HepG2 (cell line): Measurements from ENCODE around the gene CYLD. TPM values are rescaled to one million over a fixed set of nuclear protein-coding genes. Genes with fewer than 3 reads are reported as not detected.

Source experiments
- ATAC-seq: fragments of 200-7000 bp; cut with Tn5 transposase; 3 replicates; pipeline ENCODE4 v1.9.1; 2020; ENCODE audit warnings: mild to moderate bottlenecking, moderate library complexity
- BruUV-seq: library from RNA; stranded (reverse); fragments of 400-500 nt; replicated peaks from 2 replicates; lab custom pipeline; 2021; lab: Mats Ljungman, UMichigan
- CTCF ChIA-PET: fragments of 300-600 bp; formaldehyde crosslinking; extraction: SDS; loops from one replicate; lab custom pipeline; 2021; ENCODE audit warnings: low total read pairs, inconsistent platforms, low intra/inter-chr PET ratio; lab: Yijun Ruan, JAX
- POLR2A ChIA-PET: fragments of 350-600 bp; sonication (Branson Sonifier 250); formaldehyde crosslinking; loops from one replicate; lab custom pipeline; 2020; ENCODE audit warnings: antibody characterized with exemption, inconsistent platforms; lab: Yijun Ruan, JAX
- DNase-seq: peaks from one replicate; pipeline ENCODE4 v3.0.0-alpha.2; 2015; ENCODE audit warnings: low spot score
- FAIRE-seq: peaks from 3 replicates; lab custom pipeline; 2011; peaks lifted over from hg19 to GRCh38; lab: Jason Lieb, UNC
- H2AFZ ChIP-seq: one replicate; pipeline ENCODE4 v1.6.1; 2011; ENCODE audit warnings: low read length, inconsistent platforms
- H3K27ac ChIP-seq: fragments of 300-600 bp; 3 replicates; pipeline ENCODE4 v1.8.0; 2011; ENCODE audit warnings: mixed run types, mild to moderate bottlenecking, mixed read lengths, low read length, inconsistent platforms; ENCODE audit not compliant: insufficient read depth; ENCODE audit errors: extremely low read length
- H3K27me3 ChIP-seq, 2 experiments: fragments of 200-600 bp in 1 of 2; 2 replicates in 1 of 2; 3 replicates in 1 of 2; pipeline versions ENCODE4 v1.6.0 to v1.8.0; 2011; ENCODE audit warnings: low read length in 2 of 2, mild to moderate bottlenecking in 2 of 2, moderate library complexity in 2 of 2, inconsistent platforms in 1 of 2; ENCODE audit not compliant: insufficient read depth in 2 of 2, control insufficient read depth in 1 of 2
- H3K36me3 ChIP-seq, 2 experiments: fragments of 200-600 bp in 1 of 2; replicated peaks in 1 of 2; 2 replicates in 1 of 2; 3 replicates in 1 of 2; pipeline versions ENCODE4 v1.5.1 to v1.8.0; 2011; ENCODE audit warnings: low read length in 2 of 2, inconsistent platforms in 1 of 2; ENCODE audit not compliant: insufficient read depth in 2 of 2, control insufficient read depth in 1 of 2
- H3K4me1 ChIP-seq: 2 replicates; pipeline ENCODE4 v1.5.1; 2012; ENCODE audit warnings: low read length, inconsistent platforms; ENCODE audit not compliant: insufficient read depth
- H3K4me2 ChIP-seq: 2 replicates; pipeline ENCODE4 v1.6.0; 2011; ENCODE audit warnings: low read depth, low read length, inconsistent platforms
- H3K4me3 ChIP-seq, 3 experiments: fragments of 200-600 bp in 1 of 3; sonication (generic), shearing (Covaris generic) in 1 of 3; replicated peaks in 1 of 3; 2 replicates each; pipeline ENCODE4 v1.5.1; 2011 to 2016; ENCODE audit warnings: low read length in 3 of 3, inconsistent platforms in 2 of 3, low read depth in 2 of 3, mild to moderate bottlenecking in 2 of 3, control low read depth in 1 of 3, mixed read lengths in 1 of 3; ENCODE audit not compliant: insufficient read depth in 1 of 3
- H3K79me2 ChIP-seq: one replicate; pipeline ENCODE4 v1.6.1; 2011; ENCODE audit warnings: low read length, inconsistent platforms; ENCODE audit not compliant: insufficient read depth
- H3K9ac ChIP-seq: 2 replicates; pipeline ENCODE4 v1.6.0; 2011; ENCODE audit warnings: mild to moderate bottlenecking, low read depth, low read length, inconsistent platforms; ENCODE audit not compliant: insufficient read depth
- H3K9me3 ChIP-seq: 2 replicates; pipeline ENCODE4 v1.5.1; 2012; ENCODE audit warnings: mild to moderate bottlenecking, low read length
- H4K20me1 ChIP-seq: 2 replicates; pipeline ENCODE4 v1.6.0; 2011; ENCODE audit warnings: inconsistent platforms, mild to moderate bottlenecking, low read length, moderate library complexity; ENCODE audit not compliant: insufficient read depth
- DMTF1 ChIP-seq: sonication (generic); formaldehyde crosslinking; IDR thresholded peaks from 2 replicates; pipeline ENCODE4 v1.4.0; 2020; ENCODE audit warnings: mild to moderate bottlenecking, missing genetic modification reagents
- HDAC2 ChIP-seq: sonication (generic); formaldehyde crosslinking; IDR thresholded peaks from 2 replicates; pipeline ENCODE4 v1.4.0; 2020; ENCODE audit warnings: missing genetic modification reagents
- HMGA1 ChIP-seq: sonication (generic); formaldehyde crosslinking; conservative IDR thresholded peaks from 2 replicates; pipeline ENCODE4 v1.4.0; 2020; ENCODE audit warnings: missing genetic modification reagents
- KMT2B ChIP-seq: IDR thresholded peaks from 2 replicates; pipeline ENCODE4 v1.6.1; 2016; ENCODE audit warnings: missing genetic modification reagents, missing compliant biosample characterization
- NFE2 ChIP-seq: sonication (generic); formaldehyde crosslinking; IDR thresholded peaks from 2 replicates; pipeline ENCODE4 v1.4.0; 2020; ENCODE audit warnings: missing genetic modification reagents
- RBM22 ChIP-seq: fragments of 200-400 bp; formaldehyde crosslinking; optimal IDR thresholded peaks from 2 replicates; pipeline ENCODE3; 2017; ENCODE audit warnings: mild to moderate bottlenecking, low read length, moderate library complexity
- TEAD3 ChIP-seq: optimal IDR thresholded peaks from 2 replicates; pipeline ENCODE3; 2016; ENCODE audit warnings: borderline replicate concordance
- ZFP1 ChIP-seq: IDR thresholded peaks from 2 replicates; pipeline ENCODE4 v1.6.1; 2016
- ZNF430 ChIP-seq: sonication (generic); formaldehyde crosslinking; IDR thresholded peaks from 2 replicates; pipeline ENCODE4 v1.9.0; 2021; ENCODE audit warnings: mild to moderate bottlenecking, missing genetic modification reagents
- ZNF777 ChIP-seq: sonication (generic); formaldehyde crosslinking; IDR thresholded peaks from 2 replicates; pipeline ENCODE4 v1.4.0; 2020; ENCODE audit warnings: missing genetic modification reagents
- ZSCAN21 ChIP-seq: sonication (generic); formaldehyde crosslinking; IDR thresholded peaks from 2 replicates; pipeline ENCODE4 v1.8.0; 2022; ENCODE audit warnings: mild to moderate bottlenecking, missing genetic modification reagents, moderate library complexity, borderline replicate concordance
- WGBS: methylation state at CpG from one replicate; pipeline ENCODE4 v1.1.6; 2017; ENCODE audit warnings: low lambda C conversion rate; 5-methylcytosine and 5-hydroxymethylcytosine counted together
- in situ Hi-C: cut with HindIII; loops from 2 replicates; pipeline ENCODE4 v1.10.0; 2017; ENCODE audit warnings: low pct_unique_long_range_greater_than_20kb; ENCODE audit not compliant: extremely low pct_ligation_motif_present
- intact Hi-C: fragments of 100-400 bp; cut with micrococcal nuclease; formaldehyde crosslinking; loops from one replicate; pipeline ENCODE4 v1.10.0; 2022; ENCODE audit not compliant: unreplicated experiment
- polyA plus RNA-seq, 8 experiments: library from polyadenylated mRNA; depleted of rRNA in 3 of 8; stranded (reverse) in 7 of 8; unstranded in 1 of 8; fragments of >200 nt; fragmentation: Illumina TruSeq in 4 of 8; extraction: Trizol in 4 of 8; gene quantifications; 2 replicates each; pipeline versions ENCODE4 v1.2.1 to v1.2.3, GENCODE V29; 2011 to 2016; ENCODE audit warnings: low read depth in 4 of 8, missing spikeins in 1 of 8, mixed read lengths in 1 of 8; ENCODE audit not compliant: insufficient read depth in 1 of 8
- total RNA-seq, 5 experiments: library from RNA; depleted of rRNA; stranded (reverse); fragments of >200 nt; fragmentation: Illumina TruSeq; extraction: Trizol; gene quantifications; 2 replicates each; pipeline ENCODE4 v1.2.3, GENCODE V29; 2016; ENCODE audit warnings: low read depth in 1 of 5

CYLD gene
- total and polyA plus RNA-seq, 2 of the 13 experiments (the other 11 are each of a cell fraction or from before 2014, with no cell fraction given), result 6.1 to 11.4 TPM

GRCh38 chr16:50702725-50703124 is 39.2 kb upstream of the CYLD start:
- DNase-seq, result no peak
- H3K4me2 ChIP-seq, result no peak overlapping the region
- WGBS, result 57% methylated on average over 3 of the region's 3 CpGs
- H3K36me3 ChIP-seq, result no peaks in the 10 kb centered on the region
- ChIA-PET POLR2A (no interaction called here), CTCF (no interaction called here)
- 0 out of 5 replicates have a peak, but pooled peaks cover 0 to 7% of the 10 kb centered on the region in 2 experiments for H3K27me3 ChIP-seq
- H2AFZ ChIP-seq, result no peak overlapping the region
- H4K20me1 ChIP-seq, result no peaks in the 10 kb centered on the region
- peaks cover 25% of the 10 kb centered on the region for H3K9me3 ChIP-seq
- H3K4me3 ChIP-seq, result no peak overlapping the region
- no peak for TF ChIP-seq RBM22
- no peak for TF ChIP-seq ZNF777 (CRISPR knock-in tag)
- no peak for TF ChIP-seq ZSCAN21 (CRISPR knock-in tag)
- no peak for TF ChIP-seq ZNF430 (CRISPR knock-in tag)
- TF ChIP-seq TEAD3, result no peak
- TF ChIP-seq KMT2B (CRISPR knock-in tag), result no peak
- TF ChIP-seq HDAC2 (CRISPR knock-in tag), result no peak
- TF ChIP-seq, all 625 proteins: peak for 0
- H3K27ac ChIP-seq, result no peak overlapping the region
- H3K4me1 ChIP-seq, result peaks cover 23% of the 10 kb centered on the region
- no peaks in the 10 kb centered on the region for H3K79me2 ChIP-seq
- BruUV-seq, result no TSS peak
- FAIRE-seq (no peak), ATAC-seq (no peak)
- no peak overlapping the region for H3K9ac ChIP-seq
- in situ Hi-C loops (no loop called here), intact Hi-C loops (no loop called here)

- BruUV-seq, result no TSS peak
- CTCF ChIA-PET, result no interaction called here
- no peak for TF ChIP-seq HMGA1
- no peak for TF ChIP-seq DMTF1 (CRISPR knock-in tag)
- peak; percentile 100 for TF ChIP-seq ZFP1 (CRISPR knock-in tag)
- TF ChIP-seq NFE2 (CRISPR knock-in tag), result no peak
- DNase-seq (no peak), FAIRE-seq (no peak), ATAC-seq (no peak)
- Histone ChIP-seq H3K9ac (no peak overlapping the region), H3K4me1 (peaks cover 8% of the 10 kb centered on the region), H3K4me3 (no peak overlapping the region), H3K4me2 (no peak overlapping the region), H3K36me3 (no peaks in the 10 kb centered on the region), H3K79me2 (no peaks in the 10 kb centered on the region), H3K27me3 (peaks cover 0 to 16% of the 10 kb centered on the region in 2 experiments; a peak in 1 of 5 replicates), H2AFZ (no peak overlapping the region), H3K27ac (no peak overlapping the region), H4K20me1 (no peaks in the 10 kb centered on the region), H3K9me3 (peaks cover 25% of the 10 kb centered on the region)
- WGBS, result 10% methylated on average over 1 of the region's 1 CpG
- in situ Hi-C loops (no loop called here), intact Hi-C loops (no loop called here)
- POLR2A ChIA-PET, result no interaction called here
These were observed 37.6 kb upstream of the CYLD start for GRCh38 chr16:50704245-50704644.
